Measurements from ENCODE around the gene TIMM9.

- TF ChIP-seq, protein P1, sequence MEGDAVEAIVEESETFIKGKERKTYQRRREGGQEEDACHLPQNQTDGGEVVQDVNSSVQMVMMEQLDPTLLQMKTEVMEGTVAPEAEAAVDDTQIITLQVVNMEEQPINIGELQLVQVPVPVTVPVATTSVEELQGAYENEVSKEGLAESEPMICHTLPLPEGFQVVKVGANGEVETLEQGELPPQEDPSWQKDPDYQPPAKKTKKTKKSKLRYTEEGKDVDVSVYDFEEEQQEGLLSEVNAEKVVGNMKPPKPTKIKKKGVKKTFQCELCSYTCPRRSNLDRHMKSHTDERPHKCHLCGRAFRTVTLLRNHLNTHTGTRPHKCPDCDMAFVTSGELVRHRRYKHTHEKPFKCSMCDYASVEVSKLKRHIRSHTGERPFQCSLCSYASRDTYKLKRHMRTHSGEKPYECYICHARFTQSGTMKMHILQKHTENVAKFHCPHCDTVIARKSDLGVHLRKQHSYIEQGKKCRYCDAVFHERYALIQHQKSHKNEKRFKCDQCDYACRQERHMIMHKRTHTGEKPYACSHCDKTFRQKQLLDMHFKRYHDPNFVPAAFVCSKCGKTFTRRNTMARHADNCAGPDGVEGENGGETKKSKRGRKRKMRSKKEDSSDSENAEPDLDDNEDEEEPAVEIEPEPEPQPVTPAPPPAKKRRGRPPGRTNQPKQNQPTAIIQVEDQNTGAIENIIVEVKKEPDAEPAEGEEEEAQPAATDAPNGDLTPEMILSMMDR (IDR thresholded peaks at IDR 0.05): no peak
- TF ChIP-seq POLR2A (IDR thresholded peaks at IDR 0.05): no peak
- no peak for TF ChIP-seq EP300 (IDR thresholded peaks at IDR 0.05)
Measured at GRCh38 chr14:58463147-58463546, 35.8 kb upstream of the TIMM9 start.
